GM18867 (cell line): ENCODE measurements around the gene RGS1.

ENCODE experiments used
- ATAC-seq: cut with Tn5 transposase; IDR thresholded peaks from one replicate; pipeline ENCODE4 v1.9.1; 2021; ENCODE audit warnings: mild to moderate bottlenecking, moderate library complexity; ENCODE audit not compliant: unreplicated experiment

Gene RGS1

GRCh38 chr1:192580351-192580962 lies 4.9 kb downstream of the RGS1 start:
- peak; percentile 28 for ATAC-seq

- ATAC-seq, result no peak
Measured at GRCh38 chr1:192581131-192581927, 5.8 kb downstream of the RGS1 start.

GRCh38 chr1:192584866-192585265 lies 9.3 kb downstream of the RGS1 start:
- ATAC-seq, result no peak

- no peak for ATAC-seq
Measured at GRCh38 chr1:192587386-192588266, 12.1 kb downstream of the RGS1 start.

GRCh38 chr1:192588546-192588945 lies 13.0 kb downstream of the RGS1 start:
- ATAC-seq, result no peak

- ATAC-seq, result no peak
Measured at GRCh38 chr1:192589813-192590212, 14.2 kb downstream of the RGS1 start.

GRCh38 chr1:192592517-192592916 lies 16.9 kb downstream of the RGS1 start:
- ATAC-seq, result no peak

- no peak for ATAC-seq
Measured at GRCh38 chr1:192592981-192593708, 17.6 kb downstream of the RGS1 start.

- ATAC-seq, result no peak
Measured at GRCh38 chr1:192595299-192595698, 19.7 kb downstream of the RGS1 start.

GRCh38 chr1:192598589-192598988 lies 23.0 kb downstream of the RGS1 start:
- no peak for ATAC-seq

- ATAC-seq, result no peak
Measured at GRCh38 chr1:192600275-192600674, 24.7 kb downstream of the RGS1 start.

GRCh38 chr1:192601143-192601542 lies 25.6 kb downstream of the RGS1 start:
- ATAC-seq, result peak; percentile 48

GRCh38 chr1:192601567-192601966 lies 26.0 kb downstream of the RGS1 start:
- peak; percentile 43 for ATAC-seq

- no peak for ATAC-seq
Measured at GRCh38 chr1:192602757-192603156, 27.2 kb downstream of the RGS1 start.

- no peak for ATAC-seq
Measured at GRCh38 chr1:192603218-192603787, 27.7 kb downstream of the RGS1 start.

GRCh38 chr1:192604979-192605620 lies 29.5 kb downstream of the RGS1 start:
- peak; percentile 41 for ATAC-seq

- no peak for ATAC-seq
Measured at GRCh38 chr1:192608671-192609070, 33.1 kb downstream of the RGS1 start.

- ATAC-seq, result peak; percentile 97
Measured at GRCh38 chr1:192609110-192610079, 33.8 kb downstream of the RGS1 start.
